ENCODE measurements around the gene PDE11A. TPM values are rescaled to one million over a fixed set of nuclear protein-coding genes. Genes with fewer than 3 reads are reported as not detected.

Gene PDE11A
- total RNA-seq, 1 donor = under 0.01 TPM

- TF ChIP-seq CTCF (IDR thresholded peaks at IDR 0.05; ENCODE audit: insufficient read depth, low read depth, low read length) = no peak
- no peak for DNase-seq (ENCODE audit: low read depth)
- no peak overlapping the region for H3K4me3 ChIP-seq (ENCODE audit: low read depth, low read length)
Observed at GRCh38 chr2:177603768-177604167, 468.8 kb downstream of the PDE11A start.

DNA sequence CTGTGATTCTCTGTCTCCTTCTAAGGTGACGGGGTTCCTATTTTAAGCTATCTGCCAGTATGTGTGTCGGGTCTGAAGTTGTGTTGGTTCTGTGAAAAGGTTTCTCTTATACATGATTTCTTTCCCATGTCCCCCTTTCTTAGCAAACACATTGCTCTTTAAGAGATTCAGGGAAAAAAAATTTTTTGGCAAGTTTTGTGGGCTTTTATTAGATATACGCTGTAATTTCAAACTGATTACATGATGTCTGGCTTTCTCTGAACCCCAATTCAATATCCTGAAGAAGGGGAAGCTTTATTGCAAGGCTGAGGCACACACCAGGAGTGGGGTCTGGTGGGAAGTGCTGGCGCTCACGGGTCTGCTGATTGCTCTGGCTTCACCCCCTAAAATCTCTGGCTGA, 469.4 kb downstream of the PDE11A start:
- no peak overlapping the region for H3K4me3 ChIP-seq (ENCODE audit: low read depth, low read length)
- TF ChIP-seq CTCF (IDR thresholded peaks at IDR 0.05; ENCODE audit: insufficient read depth, low read depth, low read length) = no peak
- no peak for DNase-seq (ENCODE audit: low read depth)

DNA sequence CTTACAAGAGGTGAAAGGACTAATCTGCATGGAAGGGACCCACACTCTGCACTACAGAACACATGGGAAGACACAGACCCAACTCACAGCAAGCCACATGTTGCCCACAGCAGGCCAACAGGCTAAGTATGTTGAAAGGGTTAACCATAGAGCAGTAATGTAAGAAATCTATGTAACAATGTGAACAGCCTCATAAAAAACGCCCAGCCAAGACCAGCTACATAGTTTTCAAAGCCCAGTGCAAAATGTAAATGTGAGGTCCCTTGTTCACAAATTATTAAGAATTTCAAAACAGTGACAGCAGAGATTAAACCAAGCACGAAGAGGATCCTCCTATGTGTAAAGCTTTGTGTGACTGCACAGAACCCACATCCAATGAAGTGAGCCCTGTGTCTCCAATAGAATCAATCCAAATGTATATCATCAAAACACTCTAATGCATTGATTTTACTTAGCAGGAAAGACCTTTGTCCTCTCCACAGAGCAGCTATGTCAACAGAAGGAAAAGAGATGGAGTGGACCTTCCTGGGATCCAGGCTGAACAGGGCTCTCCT, 469.9 kb downstream of the PDE11A start:
- H3K4me3 ChIP-seq (ENCODE audit: low read depth, low read length) = no peak overlapping the region
- DNase-seq (ENCODE audit: low read depth) = no peak
- TF ChIP-seq CTCF (IDR thresholded peaks at IDR 0.05; ENCODE audit: insufficient read depth, low read depth, low read length) = no peak

DNA sequence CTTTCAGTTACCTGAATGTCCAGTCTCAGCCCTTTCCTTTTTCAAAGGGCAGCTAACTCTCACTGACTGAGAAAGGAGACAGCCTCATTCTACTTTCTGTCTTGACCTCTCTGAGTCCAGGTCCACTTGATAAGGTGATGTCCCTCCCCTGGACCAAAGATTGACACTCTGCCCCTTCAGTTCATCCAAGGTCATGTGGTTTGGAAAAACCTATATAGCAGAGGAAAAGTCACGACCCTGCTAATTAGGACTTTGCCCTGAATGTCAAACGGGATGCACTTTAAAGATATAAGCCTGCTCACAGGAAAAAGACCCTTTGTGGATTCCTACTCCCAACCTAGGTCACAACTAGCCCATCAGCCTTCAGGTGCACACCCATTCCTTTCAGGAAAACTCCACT, 471.7 kb downstream of the PDE11A start:
- no peak for DNase-seq (ENCODE audit: low read depth)
- no peak for TF ChIP-seq CTCF (IDR thresholded peaks at IDR 0.05; ENCODE audit: insufficient read depth, low read depth, low read length)
- H3K4me3 ChIP-seq (ENCODE audit: low read depth, low read length) = no peak overlapping the region

DNA sequence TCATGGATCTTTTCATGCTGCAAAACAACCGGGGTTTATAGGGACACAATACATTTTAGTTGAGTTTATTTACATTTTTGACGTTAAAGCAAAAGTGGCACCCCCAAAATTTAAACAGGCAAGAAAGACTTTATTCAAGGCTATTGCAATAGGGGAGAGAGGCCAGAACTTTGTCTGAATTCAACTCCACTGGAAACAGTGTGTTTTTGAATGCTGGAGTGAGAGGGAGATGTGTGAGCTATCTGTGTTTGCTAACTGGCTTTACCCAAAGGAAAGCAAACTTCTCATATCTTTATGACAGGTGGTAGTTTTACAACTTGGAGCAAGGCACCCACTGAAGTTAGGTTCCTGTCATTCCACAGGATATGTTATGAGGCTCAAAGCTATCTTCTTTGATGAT, 472.6 kb downstream of the PDE11A start:
- peak; percentile 25 for DNase-seq (ENCODE audit: low read depth)
- H3K4me3 ChIP-seq (ENCODE audit: low read depth, low read length) = no peak overlapping the region
- no peak for TF ChIP-seq CTCF (IDR thresholded peaks at IDR 0.05; ENCODE audit: insufficient read depth, low read depth, low read length)

DNA sequence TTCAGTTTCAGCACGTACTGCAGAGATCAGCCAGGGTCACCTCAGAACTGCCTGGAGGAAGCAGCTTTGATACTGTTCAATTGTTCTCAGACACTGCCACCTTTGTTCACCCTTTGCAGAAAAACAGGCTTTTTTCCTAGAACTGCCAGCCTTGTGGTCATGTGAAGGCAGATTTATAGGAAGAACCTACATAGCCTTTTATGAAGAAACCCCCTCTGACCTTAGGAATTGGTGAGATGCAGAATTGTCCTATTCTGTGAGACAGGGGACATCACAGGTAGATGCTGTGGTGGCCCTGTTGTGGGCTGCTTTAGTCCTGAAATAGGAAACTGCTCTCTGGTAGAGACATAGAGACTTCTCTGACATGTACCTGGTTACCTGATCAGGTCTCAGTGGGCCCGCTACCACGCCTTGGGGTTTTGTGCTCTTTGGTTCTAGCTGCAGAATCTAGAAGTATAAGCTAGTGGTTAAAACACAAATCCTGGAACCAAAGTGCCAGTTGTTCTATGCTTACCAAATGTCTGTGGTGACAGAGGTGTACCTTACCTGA, 473.4 kb downstream of the PDE11A start:
- no peak for DNase-seq (ENCODE audit: low read depth)
- H3K4me3 ChIP-seq (ENCODE audit: low read depth, low read length) = no peak overlapping the region
- no peak for TF ChIP-seq CTCF (IDR thresholded peaks at IDR 0.05; ENCODE audit: insufficient read depth, low read depth, low read length)
